Endothelial cell of umbilical vein (primary cell): ENCODE data around the gene NUDT3. TPM values are rescaled to one million over a fixed set of nuclear protein-coding genes. Genes with fewer than 3 reads are reported as not detected.

ENCODE experiments used
- BruUV-seq: library from RNA; stranded (reverse); fragments of 400-500 nt; replicated peaks from 2 replicates; lab custom pipeline; 2021; lab: Mats Ljungman, UMichigan
- CTCF ChIA-PET: fragments of 300-600, 350-600 bp; sonication (Branson Sonifier 250); formaldehyde crosslinking; loops from one replicate; lab custom pipeline; 2021; ENCODE audit warnings: antibody characterized with exemption, inconsistent platforms; lab: Charles Lee
- POLR2A ChIA-PET: fragments of 300-600, 350-600 bp; sonication (Branson Sonifier 250); formaldehyde crosslinking; loops from one replicate; lab custom pipeline; 2021; ENCODE audit warnings: antibody characterized with exemption, inconsistent platforms; lab: Charles Lee
- DNase-seq: peaks from one replicate; pipeline ENCODE4 v3.0.0-alpha.2; 2011; ENCODE audit warnings: low read depth, low spot score
- FAIRE-seq: peaks from 2 replicates; lab custom pipeline; 2011; peaks lifted over from hg19 to GRCh38; lab: Jason Lieb, UNC
- H2AFZ ChIP-seq: 2 replicates; pipeline ENCODE4 v1.6.0; 2012; ENCODE audit warnings: low read depth, low read length, control low read depth, inconsistent platforms
- H3K27ac ChIP-seq: 2 replicates; pipeline ENCODE4 v1.5.1; 2011; ENCODE audit warnings: low read depth, mild to moderate bottlenecking, control low read depth, low read length, moderate library complexity; ENCODE audit not compliant: insufficient read depth
- H3K27me3 ChIP-seq, 2 experiments: 2 replicates each; pipeline versions ENCODE4 v1.6.0 to v1.6.1; 2011; ENCODE audit warnings: low read length in 2 of 2, mixed read lengths in 1 of 2; ENCODE audit not compliant: control insufficient read depth in 2 of 2, insufficient read depth in 2 of 2
- H3K36me3 ChIP-seq, 2 experiments: 2 replicates in 1 of 2; 3 replicates in 1 of 2; pipeline ENCODE4 v1.5.1; 2011; ENCODE audit warnings: low read length in 2 of 2, mild to moderate bottlenecking in 1 of 2, moderate library complexity in 1 of 2; ENCODE audit not compliant: control insufficient read depth in 2 of 2, insufficient read depth in 2 of 2; ENCODE audit errors: extremely low read depth in 1 of 2
- H3K4me1 ChIP-seq: 3 replicates; pipeline ENCODE4 v1.5.1; 2011; ENCODE audit warnings: mild to moderate bottlenecking, low read length; ENCODE audit not compliant: control insufficient read depth, insufficient read depth; ENCODE audit errors: extremely low read depth
- H3K4me2 ChIP-seq: 2 replicates; pipeline ENCODE4 v1.6.1; 2011; ENCODE audit warnings: low read length, control low read depth, mixed read lengths; ENCODE audit not compliant: insufficient read depth
- H3K4me3 ChIP-seq, 3 experiments: fragments of 200-600 bp in 1 of 3; sonication (generic), shearing (Covaris generic) in 1 of 3; replicated peaks in 1 of 3; 2 replicates each; pipeline ENCODE4 v1.5.1; 2011 to 2016; ENCODE audit warnings: control low read depth in 3 of 3, low read length in 3 of 3, mild to moderate bottlenecking in 2 of 3, inconsistent platforms in 1 of 3, low read depth in 1 of 3, moderate library complexity in 1 of 3; ENCODE audit not compliant: insufficient read depth in 1 of 3
- H3K79me2 ChIP-seq: 2 replicates; pipeline ENCODE4 v1.6.0; 2012; ENCODE audit warnings: low read length, inconsistent platforms; ENCODE audit not compliant: control insufficient read depth, insufficient read depth
- H3K9ac ChIP-seq: replicated peaks from 2 replicates; pipeline ENCODE3; 2011; ENCODE audit warnings: low read length, control low read depth; ENCODE audit not compliant: insufficient read depth; ENCODE audit errors: extremely low read depth
- H3K9me1 ChIP-seq: replicated peaks from 3 replicates; pipeline ENCODE4 v1.6.0; 2011; ENCODE audit warnings: mild to moderate bottlenecking, low read length; ENCODE audit not compliant: control insufficient read depth, insufficient read depth; ENCODE audit errors: extremely low read depth
- H3K9me3 ChIP-seq: replicated peaks from 2 replicates; pipeline ENCODE4 v1.5.1; 2012; ENCODE audit warnings: low read length, inconsistent platforms; ENCODE audit not compliant: control insufficient read depth, insufficient read depth
- H4K20me1 ChIP-seq: replicated peaks from 2 replicates; pipeline ENCODE3; 2011; ENCODE audit warnings: mild to moderate bottlenecking, low read length; ENCODE audit not compliant: control insufficient read depth, insufficient read depth; ENCODE audit errors: extremely low read depth
- EZH2 ChIP-seq: IDR thresholded peaks from 2 replicates; pipeline ENCODE4 v1.6.1; 2012; ENCODE audit warnings: borderline replicate concordance, low read depth, mild to moderate bottlenecking, moderate library complexity, low read length, inconsistent platforms; ENCODE audit not compliant: severe bottlenecking
- FOS ChIP-seq: IDR thresholded peaks from 2 replicates; pipeline ENCODE4 v1.6.1; 2011; ENCODE audit warnings: mild to moderate bottlenecking, low read length, moderate library complexity, borderline replicate concordance; ENCODE audit not compliant: insufficient read depth
- GATA2 ChIP-seq: IDR thresholded peaks from 2 replicates; pipeline ENCODE4 v1.7.0; 2011; ENCODE audit warnings: low read depth, mild to moderate bottlenecking, moderate library complexity, mixed read lengths, low read length; ENCODE audit not compliant: insufficient read length, insufficient read depth
- JUN ChIP-seq: IDR thresholded peaks from 2 replicates; pipeline ENCODE4 v1.6.1; 2011; ENCODE audit warnings: borderline replicate concordance, low read depth; ENCODE audit not compliant: insufficient read length, insufficient read depth
- MAX ChIP-seq: IDR thresholded peaks from 2 replicates; pipeline ENCODE4 v1.6.1; 2011; ENCODE audit not compliant: insufficient read depth, insufficient read length
- MYC ChIP-seq: IDR thresholded peaks from one replicate; pipeline ENCODE4 v1.6.1; 2011; ENCODE audit warnings: mild to moderate bottlenecking, low read depth, low read length
- POLR2A ChIP-seq: IDR thresholded peaks from 2 replicates; pipeline ENCODE4 v1.6.1; 2012; ENCODE audit warnings: low read depth, mild to moderate bottlenecking, control low read depth, low read length
- POLR2AphosphoS5 ChIP-seq: IDR thresholded peaks from 2 replicates; pipeline ENCODE4 v1.6.1; 2012; ENCODE audit warnings: low read depth, mild to moderate bottlenecking, control low read depth, low read length, moderate library complexity; ENCODE audit not compliant: insufficient read depth
- dilution Hi-C: fragments of 300-500 bp; cut with MboI; formaldehyde crosslinking; loops from one replicate; pipeline ENCODE4 v1.15.0; 2019; ENCODE audit warnings: low sequenced_read_pairs; ENCODE audit not compliant: extremely low pct_ligation_motif_present
- intact Hi-C: fragments of 100-400 bp; cut with micrococcal nuclease; formaldehyde crosslinking; loops from one replicate; pipeline ENCODE4 v1.10.0; 2022
- polyA plus RNA-seq, 4 experiments: library from polyadenylated mRNA; depleted of rRNA in 3 of 4; stranded (reverse) in 3 of 4; unstranded in 1 of 4; fragments of >200 nt; gene quantifications; 2 replicates each; pipeline versions ENCODE4 v1.2.1 to v1.2.3, GENCODE V29; 2011 to 2012; ENCODE audit warnings: missing spikeins in 1 of 4
- total RNA-seq: library from RNA; stranded (reverse); gene quantifications from 2 replicates; pipeline ENCODE4 v1.2.3, GENCODE V29; 2021
- TF ChIP-seq, protein P1 (sequence below), 2 donors: IDR thresholded peaks; 1 replicate in 1 of 2; 2 replicates in 1 of 2; pipeline ENCODE4 v1.5.1; 2011; ENCODE audit warnings: low read length in 2 of 2, mild to moderate bottlenecking in 2 of 2, moderate library complexity in 2 of 2, control low read depth in 1 of 2, inconsistent platforms in 1 of 2, low read depth in 1 of 2; ENCODE audit not compliant: insufficient read depth in 1 of 2; ENCODE audit errors: extremely low read depth in 1 of 2

Gene NUDT3
- total and polyA plus RNA-seq, 2 donors (not counting 3 experiments of a cell fraction or from before 2014, with no cell fraction given), result 11.9 to 30.9 TPM

DNA sequence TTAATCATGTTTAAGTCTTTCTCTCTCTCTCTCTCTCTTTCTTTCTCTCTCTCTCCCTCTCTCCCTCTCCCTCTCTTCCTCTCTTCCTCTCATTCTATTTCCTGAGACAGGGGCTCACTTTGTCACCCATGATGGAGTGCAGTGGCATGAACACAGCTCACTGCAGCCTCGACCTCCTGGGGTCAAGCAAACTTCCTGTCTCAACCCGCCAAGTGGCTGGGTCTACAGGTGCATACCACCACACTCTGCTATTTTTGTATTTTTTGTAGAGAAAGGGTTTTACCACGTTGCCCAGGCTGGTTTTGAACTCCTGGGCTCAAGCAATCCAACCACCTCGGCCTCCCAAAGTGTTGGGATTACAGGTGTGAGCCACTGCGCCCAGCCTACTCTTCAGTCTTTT is 49.1 kb upstream of the NUDT3 start:
- ChIA-PET POLR2A (no interaction called here), CTCF (interaction anchor here (1.3 kb wide), 1 partner anchor 18 kb away, joined by 3 read pairs; no protein-coding TSS in a partner anchor)
- dilution Hi-C loops (no loop called here), intact Hi-C loops (no loop called here)
- H3K9ac ChIP-seq, result no peak overlapping the region
- no peaks in the 10 kb centered on the region for H3K79me2 ChIP-seq
- no peaks in the 10 kb centered on the region for H3K9me3 ChIP-seq
- no peak for FAIRE-seq
- no peak overlapping the region for H3K4me2 ChIP-seq
- no peak overlapping the region for H2AFZ ChIP-seq
- no peak overlapping the region for H3K27ac ChIP-seq
- DNase-seq, result no peak
- no peaks in the 10 kb centered on the region for H3K9me1 ChIP-seq
- H3K27me3 ChIP-seq, result peaks cover 0 to under 1% of the 10 kb centered on the region in 2 experiments
- H3K36me3 ChIP-seq, result no peaks in the 10 kb centered on the region
- no TSS peak for BruUV-seq
- TF ChIP-seq POLR2A, result no peak
- TF ChIP-seq FOS, result no peak
- TF ChIP-seq JUN, result no peak
- TF ChIP-seq MAX, result no peak
- TF ChIP-seq, protein P1, sequence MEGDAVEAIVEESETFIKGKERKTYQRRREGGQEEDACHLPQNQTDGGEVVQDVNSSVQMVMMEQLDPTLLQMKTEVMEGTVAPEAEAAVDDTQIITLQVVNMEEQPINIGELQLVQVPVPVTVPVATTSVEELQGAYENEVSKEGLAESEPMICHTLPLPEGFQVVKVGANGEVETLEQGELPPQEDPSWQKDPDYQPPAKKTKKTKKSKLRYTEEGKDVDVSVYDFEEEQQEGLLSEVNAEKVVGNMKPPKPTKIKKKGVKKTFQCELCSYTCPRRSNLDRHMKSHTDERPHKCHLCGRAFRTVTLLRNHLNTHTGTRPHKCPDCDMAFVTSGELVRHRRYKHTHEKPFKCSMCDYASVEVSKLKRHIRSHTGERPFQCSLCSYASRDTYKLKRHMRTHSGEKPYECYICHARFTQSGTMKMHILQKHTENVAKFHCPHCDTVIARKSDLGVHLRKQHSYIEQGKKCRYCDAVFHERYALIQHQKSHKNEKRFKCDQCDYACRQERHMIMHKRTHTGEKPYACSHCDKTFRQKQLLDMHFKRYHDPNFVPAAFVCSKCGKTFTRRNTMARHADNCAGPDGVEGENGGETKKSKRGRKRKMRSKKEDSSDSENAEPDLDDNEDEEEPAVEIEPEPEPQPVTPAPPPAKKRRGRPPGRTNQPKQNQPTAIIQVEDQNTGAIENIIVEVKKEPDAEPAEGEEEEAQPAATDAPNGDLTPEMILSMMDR (IDR thresholded peaks at IDR 0.05; ENCODE audit: extremely low read depth in 1 of 2, insufficient read depth in 1 of 2, low read depth in 1 of 2, low read length in 2 of 2), result no peak
- no peak for TF ChIP-seq POLR2AphosphoS5
- no peak for TF ChIP-seq EZH2
- TF ChIP-seq MYC, result no peak
- no peak for TF ChIP-seq GATA2
- no peaks in the 10 kb centered on the region for H3K4me1 ChIP-seq
- no peaks in the 10 kb centered on the region for H4K20me1 ChIP-seq
- no peak overlapping the region for H3K4me3 ChIP-seq
